Esophagus muscularis mucosa (tissue), 4 donors: Measurements from ENCODE around the gene KIF21B.

ENCODE experiments used
- CTCF ChIP-seq, 3 experiments: fragments of 200-600 bp in 2 of 3; fragments of 450-650 bp in 1 of 3; sonication (generic) in 2 of 3; IDR thresholded peaks; one replicate each; pipeline ENCODE4 v1.5.1; 2017 to 2019; ENCODE audit warnings: antibody characterized with exemption in 3 of 3, mild to moderate bottlenecking in 2 of 3, moderate library complexity in 1 of 3
- EP300 ChIP-seq: sonication (generic); formaldehyde crosslinking; IDR thresholded peaks from one replicate; pipeline ENCODE4 v1.6.1; 2017; ENCODE audit warnings: antibody characterized with exemption
- POLR2A ChIP-seq: fragments of 450-650 bp; IDR thresholded peaks from one replicate; pipeline ENCODE4 v1.6.1; 2017; ENCODE audit warnings: antibody characterized with exemption, moderate library complexity, mild to moderate bottlenecking, low read depth

DNA sequence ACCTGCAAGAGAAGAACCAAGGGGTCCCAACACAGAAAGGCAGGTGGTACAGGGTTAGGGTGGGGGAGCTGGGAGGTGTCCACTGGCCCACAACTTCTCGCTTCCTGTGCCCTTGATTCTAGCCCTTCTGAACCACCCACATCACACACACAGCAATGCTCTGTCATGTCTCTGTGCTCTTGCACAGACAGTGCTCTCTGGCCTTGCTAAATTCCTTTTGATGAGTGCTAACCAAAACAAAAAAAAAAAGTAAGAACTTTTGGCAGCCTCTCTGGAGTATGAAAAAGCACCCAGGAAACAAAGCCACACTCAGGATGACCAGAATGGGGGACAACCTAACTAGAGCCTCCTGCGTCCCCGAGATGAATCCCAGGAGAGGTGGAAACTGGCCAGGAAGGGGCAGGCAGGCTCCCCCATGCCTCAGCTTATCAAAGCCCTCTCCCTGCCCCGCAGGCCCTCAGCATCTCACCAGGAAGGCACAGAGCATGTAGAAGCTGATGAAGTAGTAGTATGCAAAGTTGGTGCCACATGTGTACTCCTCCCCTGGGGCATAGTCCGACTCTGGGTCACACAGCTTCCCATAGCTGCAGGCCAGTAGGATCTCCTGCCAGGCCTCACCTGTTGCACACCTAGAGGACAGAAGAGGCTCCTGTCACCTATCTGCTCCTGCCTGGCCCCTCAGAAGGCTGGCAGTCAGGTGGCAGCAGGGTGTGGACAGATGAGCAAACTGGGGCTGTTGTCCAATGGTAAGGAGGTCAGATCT is 27.2 kb upstream of the KIF21B start:
- TF ChIP-seq CTCF (IDR thresholded peaks at IDR 0.05): no peak
- no peak for TF ChIP-seq EP300
- no peak for TF ChIP-seq POLR2A
